Measurements from ENCODE around the gene DPPA5.
"Not testable (repeated sequence)": the region's sequence is repeated elsewhere in the genome, so short reads cannot be mapped to it uniquely, and the experiment has no call there.

DNA sequence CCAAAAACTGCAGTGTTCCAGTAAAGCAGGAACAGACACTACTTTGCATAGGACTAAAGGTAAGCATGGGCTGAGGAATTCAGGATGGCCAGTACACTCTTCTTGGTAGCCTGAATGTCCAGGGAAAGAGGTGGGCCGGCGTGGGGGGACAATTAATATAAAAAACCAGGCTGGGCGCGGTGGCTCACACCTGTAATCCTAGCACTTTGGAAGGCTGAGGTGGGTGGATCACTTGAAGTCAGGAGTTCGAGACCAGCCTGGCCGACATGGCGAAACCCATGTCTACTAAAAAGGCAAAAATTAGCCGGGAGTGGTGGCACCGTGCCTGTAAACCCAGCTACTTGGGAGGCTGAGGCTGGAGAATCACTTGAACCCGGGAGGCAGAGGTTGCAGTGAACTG is 27.5 kb upstream of the DPPA5 start:
- TF ChIP-seq, protein P1, sequence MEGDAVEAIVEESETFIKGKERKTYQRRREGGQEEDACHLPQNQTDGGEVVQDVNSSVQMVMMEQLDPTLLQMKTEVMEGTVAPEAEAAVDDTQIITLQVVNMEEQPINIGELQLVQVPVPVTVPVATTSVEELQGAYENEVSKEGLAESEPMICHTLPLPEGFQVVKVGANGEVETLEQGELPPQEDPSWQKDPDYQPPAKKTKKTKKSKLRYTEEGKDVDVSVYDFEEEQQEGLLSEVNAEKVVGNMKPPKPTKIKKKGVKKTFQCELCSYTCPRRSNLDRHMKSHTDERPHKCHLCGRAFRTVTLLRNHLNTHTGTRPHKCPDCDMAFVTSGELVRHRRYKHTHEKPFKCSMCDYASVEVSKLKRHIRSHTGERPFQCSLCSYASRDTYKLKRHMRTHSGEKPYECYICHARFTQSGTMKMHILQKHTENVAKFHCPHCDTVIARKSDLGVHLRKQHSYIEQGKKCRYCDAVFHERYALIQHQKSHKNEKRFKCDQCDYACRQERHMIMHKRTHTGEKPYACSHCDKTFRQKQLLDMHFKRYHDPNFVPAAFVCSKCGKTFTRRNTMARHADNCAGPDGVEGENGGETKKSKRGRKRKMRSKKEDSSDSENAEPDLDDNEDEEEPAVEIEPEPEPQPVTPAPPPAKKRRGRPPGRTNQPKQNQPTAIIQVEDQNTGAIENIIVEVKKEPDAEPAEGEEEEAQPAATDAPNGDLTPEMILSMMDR (IDR thresholded peaks at IDR 0.05; ENCODE audit: low read depth, low read length): not testable (repeated sequence)
- not testable (repeated sequence) for TF ChIP-seq EZH2phosphoT487 (IDR thresholded peaks at IDR 0.05; ENCODE audit: low read depth)

Data from OCI-LY3 (cell line).